GM19351 (cell line): ENCODE results near the gene SLC6A6.
A peak's percentile ranks its signal among the peaks of the same experiment; 100 is the strongest.

Source experiments
- ATAC-seq: cut with Tn5 transposase; IDR thresholded peaks from one replicate; pipeline ENCODE4 v1.9.1; 2021; ENCODE audit warnings: mild to moderate bottlenecking, moderate library complexity; ENCODE audit not compliant: unreplicated experiment

Gene SLC6A6

GRCh38 chr3:14415501-14415900, 13.1 kb downstream of the SLC6A6 start:
- ATAC-seq, result no peak

GRCh38 chr3:14416453-14416852, 14.0 kb downstream of the SLC6A6 start:
- ATAC-seq, result no peak

GRCh38 chr3:14418296-14419250, 16.2 kb downstream of the SLC6A6 start:
- ATAC-seq, result no peak

- no peak for ATAC-seq
Measured at GRCh38 chr3:14422016-14422963, 19.9 kb downstream of the SLC6A6 start.

GRCh38 chr3:14423197-14423743, 20.9 kb downstream of the SLC6A6 start:
- no peak for ATAC-seq

- no peak for ATAC-seq
Measured at GRCh38 chr3:14423963-14424362, 21.6 kb downstream of the SLC6A6 start.

- no peak for ATAC-seq
Measured at GRCh38 chr3:14424711-14425580, 22.5 kb downstream of the SLC6A6 start.

GRCh38 chr3:14425581-14426304, 23.3 kb downstream of the SLC6A6 start:
- peak; percentile 48 for ATAC-seq

GRCh38 chr3:14426305-14426620, 23.9 kb downstream of the SLC6A6 start:
- ATAC-seq, result no peak

GRCh38 chr3:14428087-14429033, 26.0 kb downstream of the SLC6A6 start:
- no peak for ATAC-seq

GRCh38 chr3:14429237-14429636, 26.8 kb downstream of the SLC6A6 start:
- no peak for ATAC-seq

- no peak for ATAC-seq
Measured at GRCh38 chr3:14429640-14430039, 27.2 kb downstream of the SLC6A6 start.

GRCh38 chr3:14430053-14430452, 27.6 kb downstream of the SLC6A6 start:
- no peak for ATAC-seq

- ATAC-seq, result no peak
Measured at GRCh38 chr3:14430706-14431451, 28.5 kb downstream of the SLC6A6 start.

- peak; percentile 28 for ATAC-seq
Measured at GRCh38 chr3:14431452-14431916, 29.1 kb downstream of the SLC6A6 start.

GRCh38 chr3:14431917-14432834, 29.8 kb downstream of the SLC6A6 start:
- ATAC-seq, result peak; percentile 77

- ATAC-seq, result no peak
Measured at GRCh38 chr3:14433106-14433505, 30.7 kb downstream of the SLC6A6 start.
